ENCODE data around the gene PLAU. TPM values are rescaled to one million over a fixed set of nuclear protein-coding genes. Genes with fewer than 3 reads are reported as not detected.

PLAU gene
- total and polyA plus RNA-seq, 9 of the 15 experiments (the other 6 are each of a cell fraction or from before 2014, with no cell fraction given) = 2.1 to 16.9 (median 3.3) TPM

- peaks cover 17 to 19% of the 10 kb centered on the region in 2 experiments for H3K4me1 ChIP-seq (replicated peaks in 1 of 2; ENCODE audit: control insufficient read depth in 2 of 2, insufficient read depth in 2 of 2, low read length in 2 of 2)
- peak; percentile 48; the same call in 1 of the 2 replicates for TF ChIP-seq ARID1B (IDR thresholded peaks at IDR 0.05)
- peak; percentile 19 for TF ChIP-seq RBBP5 (IDR thresholded peaks at IDR 0.05; ENCODE audit: borderline replicate concordance, insufficient read depth, low read length, poor library complexity, severe bottlenecking)
- TF ChIP-seq CBFA2T3 (IDR thresholded peaks at IDR 0.05) = peak; percentile 45; the same call in 1 of the 2 replicates
- TF ChIP-seq CCNT2 (IDR thresholded peaks at IDR 0.05; ENCODE audit: borderline replicate concordance, extremely low read depth, insufficient read length, low read depth, low read length) = peak; percentile 51
- 0 out of 2 replicates have a peak, but pooled peaks have one; percentile 26 for TF ChIP-seq VEZF1 (CRISPR knock-in tag; IDR thresholded peaks at IDR 0.05)
- peak in 1 of 2 experiments; percentile 12; a peak in 1 of 4 replicates for TF ChIP-seq RAD21 (CRISPR knock-in tag; conservative IDR thresholded peaks at IDR 0.05 in 1 of 2, IDR thresholded peaks at IDR 0.05 in 1 of 2)
- 0 out of 2 replicates have a peak, but pooled peaks have one; percentile 15 for TF ChIP-seq CTBP1 (IDR thresholded peaks at IDR 0.05; ENCODE audit: borderline replicate concordance)
- TF ChIP-seq PKNOX1 (IDR thresholded peaks at IDR 0.05) = peak; percentile 78
- no peak for TF ChIP-seq ID3 (CRISPR knock-in tag; IDR thresholded peaks at IDR 0.05)
- no peak for TF ChIP-seq ID3 (tag; IDR thresholded peaks at IDR 0.05)
- no peak for TF ChIP-seq ATF6 (CRISPR knock-in tag; IDR thresholded peaks at IDR 0.05)
Measured at GRCh38 chr10:73886661-73887293, 24.2 kb upstream of the PLAU start.

More at GRCh38 chr10:73886661-73887293, 24.2 kb upstream of the PLAU start:
- CTCF ChIA-PET (ENCODE audit: low intra/inter-chr PET ratio) = interaction anchor here (0.6 to 4.9 kb wide), 9 partner anchors 38 to 1349 kb away, joined by 3 to 39 read pairs (median 12); partner anchors contain the start of gene COMTD1
- peak overlapping the region in 1 of 2 experiments; percentile 23; a peak in 1 of 4 replicates for H3K9ac ChIP-seq (ENCODE audit: insufficient read depth in 1 of 2, low read depth in 2 of 2, low read length in 2 of 2)
- WGBS (ENCODE audit: insufficient coverage, low coverage, missing lambda C conversion rate) = 5% methylated on average over 4 of the region's 4 CpGs
- H2AFZ ChIP-seq (ENCODE audit: low read depth, low read length) = peak overlapping the region; percentile 11; the same call in 1 of the 2 replicates
- H3K4me2 ChIP-seq (ENCODE audit: insufficient read depth, low read length) = no peak overlapping the region; the same call in 1 of the 2 replicates
- DNase-seq (ENCODE audit: extremely low read depth in 1 of 4, low spot score in 3 of 4) (no peak), FAIRE-seq (peak; percentile 68), ATAC-seq (peak; percentile 22; the same call in 2 of the 3 replicates)
- no peaks in the 10 kb centered on the region for H3K36me3 ChIP-seq (ENCODE audit: control insufficient read depth, insufficient read depth, low read length)
- intact Hi-C loops (cut with micrococcal nuclease) = loop anchor here (1.0 to 5.0 kb wide), 5 partner anchors 54 to 351 kb away; no protein-coding TSS in a partner anchor
- no peaks in the 10 kb centered on the region for H3K9me1 ChIP-seq (ENCODE audit: control insufficient read depth, insufficient read depth, low read length)
- BruUV-seq (replicated peaks) = no TSS peak
- no peaks in the 10 kb centered on the region for H3K27me3 ChIP-seq (ENCODE audit: control insufficient read depth in 2 of 2, insufficient read depth in 2 of 2, low read length in 2 of 2)
- H3K9me3 ChIP-seq (replicated peaks; ENCODE audit: control insufficient read depth, insufficient read depth, low read depth, low read length) = no peaks in the 10 kb centered on the region
- H3K4me3 ChIP-seq = no peak overlapping the region
- in situ Hi-C loops (cut with MboI) = loop anchor here (5.0 to 10.0 kb wide), 3 partner anchors 48 to 348 kb away; no protein-coding TSS in a partner anchor
- POLR2A ChIA-PET = interaction anchor here (0.5 to 3.2 kb wide), 12 partner anchors 8 to 437 kb away, joined by 3 to 12 read pairs (median 3); partner anchors contain the start of gene CAMK2G
- no peaks in the 10 kb centered on the region for H4K20me1 ChIP-seq (replicated peaks; ENCODE audit: control insufficient read depth, insufficient read depth, low read length)
- no peak overlapping the region for H3K27ac ChIP-seq (ENCODE audit: extremely low read depth, low read depth, low read length)
- H3K79me2 ChIP-seq (ENCODE audit: control insufficient read depth, insufficient read depth, low read length) = no peaks in the 10 kb centered on the region

All from K562 (cell line).